Heart right ventricle (tissue), 16 donors: ENCODE measurements around the gene PPP3R1. TPM values are rescaled to one million over a fixed set of nuclear protein-coding genes. Genes with fewer than 3 reads are reported as not detected.

Source experiments
- ATAC-seq, 8 donors: fragments of 200-7000 bp; cut with Tn5 transposase; one replicate each; pipeline ENCODE4 v1.9.1; 2020; ENCODE audit warnings: mild to moderate bottlenecking in 8 of 8, moderate library complexity in 8 of 8, moderate number of reproducible peaks in 1 of 8
- DNase-seq, 2 donors: peaks; one replicate each; pipeline ENCODE4 v3.0.0-alpha.2; 2020
- H3K27ac ChIP-seq, 10 donors: fragments of 200-600 bp; sonication (generic) in 2 of 10; one replicate each; pipeline versions ENCODE4 v1.5.0 to v1.8.0; 2020 to 2022; ENCODE audit warnings: mild to moderate bottlenecking in 3 of 10
- H3K27me3 ChIP-seq, 7 donors: fragments of 200-600 bp; one replicate each; pipeline ENCODE4 v1.8.0; 2021 to 2022; ENCODE audit warnings: mild to moderate bottlenecking in 2 of 7
- H3K36me3 ChIP-seq, 9 donors: fragments of 200-600 bp; sonication (generic) in 1 of 9; one replicate each; pipeline versions ENCODE4 v1.5.0 to v1.8.0; 2020 to 2022; ENCODE audit warnings: mild to moderate bottlenecking in 2 of 9
- H3K4me1 ChIP-seq, 9 donors: fragments of 200-600 bp; sonication (generic) in 1 of 9; one replicate each; pipeline versions ENCODE4 v1.5.0 to v1.8.0; 2020 to 2022; ENCODE audit warnings: mild to moderate bottlenecking in 4 of 9
- H3K4me3 ChIP-seq, 10 donors: fragments of 200-600 bp; sonication (generic) in 2 of 10; one replicate each; pipeline versions ENCODE4 v1.5.0 to v1.8.0; 2020 to 2022; ENCODE audit warnings: mild to moderate bottlenecking in 7 of 10, moderate library complexity in 2 of 10
- H3K9me3 ChIP-seq, 11 donors: fragments of 200-600 bp in 10 of 11; sonication (generic) in 2 of 11; one replicate each; pipeline versions ENCODE4 v1.5.0 to v1.8.0; 2013 to 2022; ENCODE audit warnings: mild to moderate bottlenecking in 2 of 11, control low read depth in 1 of 11, moderate library complexity in 1 of 11
- WGBS, 2 donors: extraction: QIAGEN DNeasy Blood & Tissue Kit; methylation state at CpG; one replicate each; pipeline ENCODE4 v1.1.7; 2013; ENCODE audit warnings: inconsistent platforms in 1 of 2; 5-methylcytosine and 5-hydroxymethylcytosine counted together
- intact Hi-C, 10 donors: fragments of 100-400 bp; cut with DNase I; formaldehyde crosslinking; loops; one replicate each; pipeline versions ENCODE4 v1.11.1 to v1.14.2; 2022
- polyA plus RNA-seq, 2 donors: library from polyadenylated mRNA; stranded (reverse); fragments of 200-250 nt; gene quantifications; one replicate each; pipeline ENCODE4 v1.2.3, GENCODE V29; 2013
- total RNA-seq, 10 donors: library from RNA; stranded (reverse); fragmentation: NEBNext Ultra II Directional in 3 of 10; extraction: Animal tissue kit (Norgen Biotek cat#: 25700) in 3 of 10; gene quantifications; one replicate each; pipeline versions ENCODE4 v1.2.1 to v1.2.4, GENCODE V29; 2021 to 2023
- TF ChIP-seq, protein P1 (sequence below), 9 donors: fragments of 200-600 bp; sonication (generic) in 2 of 9; IDR thresholded peaks; one replicate each; pipeline versions ENCODE4 v1.5.0 to v1.8.0; 2021 to 2022; ENCODE audit warnings: antibody characterized with exemption in 9 of 9, mild to moderate bottlenecking in 5 of 9, moderate library complexity in 1 of 9
- donor health status: Arrhythmogenic right ventricular cardiomyopathy.
- donor health status: ischemic (EF 13 %, LVEDD 7.1; RV severe dilation, severe dysfunction).
- donor health status: healthy with polysubstance abuse.
- donor health status: DM: no; HTN: yes; CAD: no.
- donor health status: DM: no; HTN: no; CAD: no.
- donor health status: ischemic (EF 25% LVEDD 6.9; RV normal size, moderate dysfunction).
- donor health status: ischemic (EF 25% LVEDD 5.7; RV mildly dilated, moderate dysfunction).
- donor health status: healthy.
- donor health status: DM: yes; HTN: yes; CAD: no.
- donor health status: Ischemic cardiomyopathy.
- donor health status: ischemic (EF 35%, LVEDD 5.7; RV mildly dilated, moderate dysfunction).
- donor health status: nonischemic (EF 11% LVEDD 7.7; RV severe dilation, severe dysfunction).
- donor health status: DM: yes; HTN: yes; CAD: no.
- donor health status: PGD.
- donor health status: ischemic (EF 29% LVEDD 5.4; RV normal size, mild dysfunction).
- donor health status: nonischemic (EF 23%, LVEDD 6.1; RV moderate dilation, normal function).

PPP3R1 gene
- total and polyA plus RNA-seq, 12 donors, result 8.4 to 46.1 (median 38.6) TPM

DNA sequence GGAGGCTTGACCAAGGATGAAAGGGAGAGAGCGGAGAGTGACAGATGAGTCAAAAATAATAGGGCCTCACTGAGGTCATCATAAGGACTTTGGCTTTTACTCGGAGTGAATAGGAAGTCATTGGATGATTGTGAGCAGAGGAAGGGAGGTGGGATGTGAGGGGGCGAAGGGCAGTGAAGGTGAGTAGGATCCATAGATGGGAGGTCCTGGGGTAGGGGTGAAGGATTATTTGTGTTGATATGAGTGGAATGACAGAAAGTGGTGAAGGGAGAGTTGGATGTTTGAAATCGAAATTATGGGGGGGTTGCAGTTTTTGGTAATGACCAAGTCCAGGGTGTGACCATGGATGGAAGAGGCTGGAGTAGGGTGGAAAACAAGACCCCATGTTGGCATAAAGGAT, 80.6 kb downstream of the PPP3R1 start:
- Histone ChIP-seq H3K4me3 (no peak overlapping the region), H3K36me3 (peaks cover 0 to 97% (median 9%) of the 10 kb centered on the region in 9 donors), H3K4me1 (peaks cover 0 to 20% (median 0%) of the 10 kb centered on the region in 9 donors), H3K27me3 (no peaks in the 10 kb centered on the region), H3K27ac (no peak overlapping the region), H3K9me3 (no peaks in the 10 kb centered on the region)
- intact Hi-C loops, result no loop called here
- DNase-seq (no peak), ATAC-seq (no peak)
- TF ChIP-seq, protein P1, sequence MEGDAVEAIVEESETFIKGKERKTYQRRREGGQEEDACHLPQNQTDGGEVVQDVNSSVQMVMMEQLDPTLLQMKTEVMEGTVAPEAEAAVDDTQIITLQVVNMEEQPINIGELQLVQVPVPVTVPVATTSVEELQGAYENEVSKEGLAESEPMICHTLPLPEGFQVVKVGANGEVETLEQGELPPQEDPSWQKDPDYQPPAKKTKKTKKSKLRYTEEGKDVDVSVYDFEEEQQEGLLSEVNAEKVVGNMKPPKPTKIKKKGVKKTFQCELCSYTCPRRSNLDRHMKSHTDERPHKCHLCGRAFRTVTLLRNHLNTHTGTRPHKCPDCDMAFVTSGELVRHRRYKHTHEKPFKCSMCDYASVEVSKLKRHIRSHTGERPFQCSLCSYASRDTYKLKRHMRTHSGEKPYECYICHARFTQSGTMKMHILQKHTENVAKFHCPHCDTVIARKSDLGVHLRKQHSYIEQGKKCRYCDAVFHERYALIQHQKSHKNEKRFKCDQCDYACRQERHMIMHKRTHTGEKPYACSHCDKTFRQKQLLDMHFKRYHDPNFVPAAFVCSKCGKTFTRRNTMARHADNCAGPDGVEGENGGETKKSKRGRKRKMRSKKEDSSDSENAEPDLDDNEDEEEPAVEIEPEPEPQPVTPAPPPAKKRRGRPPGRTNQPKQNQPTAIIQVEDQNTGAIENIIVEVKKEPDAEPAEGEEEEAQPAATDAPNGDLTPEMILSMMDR (IDR thresholded peaks at IDR 0.05), result no peak
- WGBS, 2 donors, result 87 to 91% methylated on average over 4 of the region's 4 CpGs

DNA sequence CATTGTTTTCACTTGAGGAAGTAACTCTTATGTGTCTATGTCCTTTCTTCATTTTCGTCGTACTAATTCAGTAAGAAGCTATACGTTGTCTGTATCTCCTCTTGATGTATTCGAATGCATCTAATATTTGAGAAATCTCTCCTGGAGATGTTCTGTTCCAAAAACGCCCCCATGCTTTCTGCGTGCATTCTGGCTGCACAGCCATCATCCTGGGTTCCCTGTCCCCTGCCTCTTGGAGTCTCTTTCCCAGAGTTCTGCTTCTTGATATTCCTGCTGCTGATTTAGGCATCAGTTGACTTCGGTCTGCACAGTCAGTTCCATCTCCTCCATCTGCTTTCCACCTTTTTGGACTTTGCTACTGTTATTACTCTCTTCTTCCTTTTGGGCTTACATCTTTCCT, 81.2 kb downstream of the PPP3R1 start:
- no peaks in the 10 kb centered on the region for H3K9me3 ChIP-seq
- H3K36me3 ChIP-seq, result peaks cover 0 to 97% (median 9%) of the 10 kb centered on the region in 9 donors
- H3K27ac ChIP-seq, result no peak overlapping the region
- H3K4me1 ChIP-seq, result peaks cover 0 to 20% (median 0%) of the 10 kb centered on the region in 9 donors
- DNase-seq, result no peak
- no peak overlapping the region for H3K4me3 ChIP-seq
- intact Hi-C loops, result no loop called here
- WGBS, 2 donors, result 92 to 94% methylated on average over 7 of the region's 7 CpGs
- ATAC-seq, result no peak
- TF ChIP-seq, protein P1 (IDR thresholded peaks at IDR 0.05), result no peak
- no peaks in the 10 kb centered on the region for H3K27me3 ChIP-seq

DNA sequence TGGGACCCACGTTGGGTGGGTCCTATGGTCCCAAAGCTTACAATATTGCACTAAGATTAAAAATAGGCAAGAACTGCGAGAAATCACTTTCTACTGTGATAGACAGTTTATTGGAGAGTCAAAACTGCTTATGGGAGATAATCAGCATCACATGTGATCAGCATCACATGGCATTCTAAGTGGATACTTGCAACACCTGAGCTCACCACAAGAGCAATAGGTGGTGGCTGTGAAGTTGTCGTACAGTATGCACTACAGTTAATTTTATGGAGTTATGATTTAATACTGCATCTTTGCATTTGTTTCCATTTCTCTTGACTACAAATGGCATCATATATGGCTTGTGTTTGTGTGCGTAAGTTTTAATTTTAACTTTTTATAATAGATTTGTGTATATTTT, 83.0 kb downstream of the PPP3R1 start:
- ATAC-seq (no peak), DNase-seq (no peak)
- Histone ChIP-seq H3K9me3 (no peaks in the 10 kb centered on the region), H3K27me3 (no peaks in the 10 kb centered on the region), H3K4me1 (peaks cover 0 to 20% (median 0%) of the 10 kb centered on the region in 9 donors), H3K27ac (no peak overlapping the region), H3K36me3 (peaks cover 0 to 91% (median 4%) of the 10 kb centered on the region in 9 donors), H3K4me3 (no peak overlapping the region)
- 95% methylated on average over 4 of the region's 4 CpGs for WGBS, 2 donors
- intact Hi-C loops, result no loop called here
- TF ChIP-seq, protein P1 (IDR thresholded peaks at IDR 0.05), result no peak

DNA sequence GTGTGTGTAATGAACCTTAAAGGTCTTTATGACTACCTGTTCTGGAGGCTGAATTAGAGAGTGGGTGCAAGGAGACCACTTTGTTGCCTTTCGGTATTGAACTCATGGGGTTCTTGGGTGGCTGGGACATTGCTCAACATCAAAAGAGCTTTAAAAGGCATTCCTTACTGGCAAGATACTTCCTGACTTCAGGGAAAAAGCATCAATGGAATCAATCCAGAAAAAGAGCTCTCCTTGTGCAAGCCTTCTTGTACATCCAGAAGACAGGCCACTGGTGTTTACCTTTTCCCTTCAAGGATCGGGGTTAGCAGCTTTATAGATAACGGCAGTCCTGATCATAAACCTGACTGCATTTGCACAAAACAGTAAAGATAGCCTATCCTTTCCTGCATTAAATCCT, 85.1 kb downstream of the PPP3R1 start:
- no peak for DNase-seq
- WGBS, 2 donors, result 87 to 90% methylated on average over 3 of the region's 3 CpGs
- no peak for ATAC-seq
- peaks cover 0 to 93% (median 11%) of the 10 kb centered on the region in 9 donors for H3K36me3 ChIP-seq
- H3K27me3 ChIP-seq, result no peaks in the 10 kb centered on the region
- intact Hi-C loops, result no loop called here
- H3K9me3 ChIP-seq, result no peaks in the 10 kb centered on the region
- no peak overlapping the region for H3K4me3 ChIP-seq
- TF ChIP-seq, protein P1 (IDR thresholded peaks at IDR 0.05), result no peak
- no peak overlapping the region for H3K27ac ChIP-seq
- peaks cover 0 to 5% (median 0%) of the 10 kb centered on the region in 9 donors for H3K4me1 ChIP-seq
